Mammary epithelial cell (primary cell): ENCODE data around the gene KHDC1L.

Experiments used
- CTCF ChIP-seq, 2 donors: IDR thresholded peaks in 1 of 2; conservative IDR thresholded peaks in 1 of 2; 2 replicates each; pipeline ENCODE4 v1.5.1; 2011 to 2012; ENCODE audit warnings: inconsistent platforms in 2 of 2, low read length in 2 of 2, mild to moderate bottlenecking in 2 of 2, control low read depth in 1 of 2, low read depth in 1 of 2; ENCODE audit not compliant: insufficient read depth in 1 of 2; ENCODE audit errors: extremely low read depth in 1 of 2
- EZH2 ChIP-seq: IDR thresholded peaks from 2 replicates; pipeline ENCODE4 v1.6.1; 2012; ENCODE audit warnings: low read length, inconsistent platforms, borderline replicate concordance

GRCh38 chr6:73225396-73225795 is at the start of gene KHDC1L:
- no peak for TF ChIP-seq CTCF (conservative IDR thresholded peaks at IDR 0.05 in 1 of 2, IDR thresholded peaks at IDR 0.05 in 1 of 2; ENCODE audit: extremely low read depth in 1 of 2, insufficient read depth in 1 of 2, low read depth in 1 of 2, low read length in 2 of 2)
- no peak for TF ChIP-seq EZH2
